ENCODE data around the gene LNX1.
"Not testable (repeated sequence)": the region's sequence is repeated elsewhere in the genome, so short reads cannot be mapped to it uniquely, and the experiment has no call there.

LNX1 gene

GRCh38 chr4:53455766-53456165, 135.5 kb downstream of the LNX1 start:
- DNase-seq: no peak

- DNase-seq: no peak
Observed at GRCh38 chr4:53453385-53453784, 137.9 kb downstream of the LNX1 start.

- DNase-seq: no peak
Observed at GRCh38 chr4:53450773-53451172, 140.5 kb downstream of the LNX1 start.

- DNase-seq: no peak
Observed at GRCh38 chr4:53444954-53445353, 146.3 kb downstream of the LNX1 start.

GRCh38 chr4:53441564-53441963, 149.7 kb downstream of the LNX1 start:
- DNase-seq: no peak

- no peak for DNase-seq
Observed at GRCh38 chr4:53436251-53436650, 155.0 kb downstream of the LNX1 start.

- no peak for DNase-seq
Observed at GRCh38 chr4:53432528-53433424, 158.5 kb downstream of the LNX1 start.

GRCh38 chr4:53431052-53431451, 160.2 kb downstream of the LNX1 start:
- DNase-seq: no peak

- no peak for DNase-seq
Observed at GRCh38 chr4:53427366-53427765, 163.9 kb downstream of the LNX1 start.

- no peak for DNase-seq
Observed at GRCh38 chr4:53424280-53424679, 167.0 kb downstream of the LNX1 start.

- DNase-seq: no peak
Observed at GRCh38 chr4:53422367-53422766, 168.9 kb downstream of the LNX1 start.

- no peak for DNase-seq
Observed at GRCh38 chr4:53421791-53422190, 169.5 kb downstream of the LNX1 start.

GRCh38 chr4:53419208-53419607, 172.1 kb downstream of the LNX1 start:
- DNase-seq: no peak

- not testable (repeated sequence) for DNase-seq
Observed at GRCh38 chr4:53409479-53409878, 181.8 kb downstream of the LNX1 start.
